G401 (cell line): ENCODE measurements around the gene SLC47A2. TPM values are rescaled to one million over a fixed set of nuclear protein-coding genes. Genes with fewer than 3 reads are reported as not detected.

Source experiments
- total RNA-seq: library from RNA; depleted of rRNA; stranded (reverse); fragments of >200 nt; shearing (Covaris generic); gene quantifications from 2 replicates; pipeline ENCODE4 v1.2.3, GENCODE V29; 2014; rRNA removed

The SLC47A2 gene
- total RNA-seq, 1 experiment from 2014 or later = not detected

Other genes starting within 250 kb of the SLC47A2 start
- gene SLC47A1, start 182.7 kb downstream of the SLC47A2 start, total RNA-seq = 2.6 and 4.5 TPM in 2 replicates
- gene ALDH3A2, start 67.8 kb downstream of the SLC47A2 start, total RNA-seq = 84.2 and 111 TPM in 2 replicates
- gene ALDH3A1, start 31.7 kb upstream of the SLC47A2 start, total RNA-seq = not detected in 2 replicates
- gene ULK2, start 151.4 kb upstream of the SLC47A2 start, total RNA-seq = 8.6 and 30.7 TPM in 2 replicates